Measurements from ENCODE around the gene COPG2. TPM values are rescaled to one million over a fixed set of nuclear protein-coding genes. Genes with fewer than 3 reads are reported as not detected.
"Not testable (repeated sequence)": the region's sequence is repeated elsewhere in the genome, so short reads cannot be mapped to it uniquely, and the experiment has no call there.

The COPG2 gene
- total RNA-seq, 2 experiments from 2014 or later, result 23.8 to 25.1 TPM

DNA sequence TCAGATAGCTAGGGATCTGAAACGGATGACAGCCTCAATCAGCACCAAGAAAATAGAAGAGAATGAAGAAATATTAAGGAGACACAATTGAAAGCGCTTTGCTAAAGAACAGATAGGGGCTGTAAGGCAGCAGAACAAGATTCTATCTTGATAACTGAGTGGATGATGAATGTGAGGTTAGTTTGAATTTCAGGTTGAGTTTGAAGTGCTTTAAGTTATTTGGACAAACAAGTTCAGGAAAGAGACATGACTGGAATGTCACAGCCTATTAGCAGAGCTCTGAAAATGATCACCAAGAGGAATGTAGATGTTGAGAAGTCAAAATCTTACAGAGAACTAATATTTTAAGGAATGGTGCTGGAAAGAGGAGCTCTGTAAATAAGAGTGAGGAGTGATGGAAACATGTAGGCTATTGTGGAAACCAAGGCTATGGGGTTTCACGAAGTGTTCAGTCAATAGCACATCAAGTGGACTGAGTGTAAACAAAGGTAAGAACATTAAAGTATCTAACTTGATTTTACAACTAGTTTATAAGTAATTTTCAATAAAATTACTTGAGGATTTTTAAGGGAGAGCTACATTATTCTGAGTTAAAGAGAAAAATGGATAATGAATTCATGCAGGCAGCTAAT, 115.0 kb downstream of the COPG2 start:
- Mint-ChIP-seq H3K9me3 (no peaks in the 10 kb centered on the region), H3K4me1 (ENCODE audit: low read depth) (no peaks in the 10 kb centered on the region), H3K27me3 (no peaks in the 10 kb centered on the region), H3K4me3 (no peak overlapping the region), H3K27ac (no peak overlapping the region), H3K36me3 (ENCODE audit: low read depth) (peaks cover 2% of the 10 kb centered on the region)
- no peak for ATAC-seq
- TF ChIP-seq, protein P1, sequence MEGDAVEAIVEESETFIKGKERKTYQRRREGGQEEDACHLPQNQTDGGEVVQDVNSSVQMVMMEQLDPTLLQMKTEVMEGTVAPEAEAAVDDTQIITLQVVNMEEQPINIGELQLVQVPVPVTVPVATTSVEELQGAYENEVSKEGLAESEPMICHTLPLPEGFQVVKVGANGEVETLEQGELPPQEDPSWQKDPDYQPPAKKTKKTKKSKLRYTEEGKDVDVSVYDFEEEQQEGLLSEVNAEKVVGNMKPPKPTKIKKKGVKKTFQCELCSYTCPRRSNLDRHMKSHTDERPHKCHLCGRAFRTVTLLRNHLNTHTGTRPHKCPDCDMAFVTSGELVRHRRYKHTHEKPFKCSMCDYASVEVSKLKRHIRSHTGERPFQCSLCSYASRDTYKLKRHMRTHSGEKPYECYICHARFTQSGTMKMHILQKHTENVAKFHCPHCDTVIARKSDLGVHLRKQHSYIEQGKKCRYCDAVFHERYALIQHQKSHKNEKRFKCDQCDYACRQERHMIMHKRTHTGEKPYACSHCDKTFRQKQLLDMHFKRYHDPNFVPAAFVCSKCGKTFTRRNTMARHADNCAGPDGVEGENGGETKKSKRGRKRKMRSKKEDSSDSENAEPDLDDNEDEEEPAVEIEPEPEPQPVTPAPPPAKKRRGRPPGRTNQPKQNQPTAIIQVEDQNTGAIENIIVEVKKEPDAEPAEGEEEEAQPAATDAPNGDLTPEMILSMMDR (IDR thresholded peaks at IDR 0.05), result no peak
- intact Hi-C loops (cut with micrococcal nuclease), result no loop called here
- POLR2A ChIA-PET, result no interaction called here
- CTCF ChIA-PET, result no interaction called here
- no peak for DNase-seq

DNA sequence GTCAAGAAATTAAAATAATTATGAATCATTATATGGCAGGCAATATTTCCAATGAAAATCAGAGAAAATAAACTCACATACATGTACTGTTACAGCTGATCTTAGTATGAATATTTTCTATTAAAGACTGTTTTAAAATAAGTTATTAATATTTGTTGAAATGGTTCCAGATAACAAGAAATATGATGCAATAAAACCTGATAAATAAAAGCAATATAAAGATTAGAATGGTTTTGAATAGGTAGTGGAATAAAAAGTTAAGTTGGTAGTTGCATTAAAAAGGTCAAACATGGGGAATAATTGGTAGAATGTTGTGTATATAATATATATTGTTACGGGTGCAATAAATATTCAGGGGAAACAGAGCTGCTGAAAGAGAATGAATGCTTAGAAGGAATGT, 124.2 kb downstream of the COPG2 start:
- CTCF ChIA-PET, result no interaction called here
- TF ChIP-seq, protein P1 (IDR thresholded peaks at IDR 0.05), result no peak
- no peak for ATAC-seq
- POLR2A ChIA-PET, result no interaction called here
- intact Hi-C loops (cut with micrococcal nuclease), result no loop called here
- Mint-ChIP-seq H3K27me3 (no peaks in the 10 kb centered on the region), H3K4me3 (no peak overlapping the region), H3K9me3 (no peaks in the 10 kb centered on the region), H3K27ac (no peak overlapping the region), H3K36me3 (ENCODE audit: low read depth) (peaks cover 1% of the 10 kb centered on the region), H3K4me1 (ENCODE audit: low read depth) (peaks cover 2% of the 10 kb centered on the region)
- DNase-seq, result no peak

DNA sequence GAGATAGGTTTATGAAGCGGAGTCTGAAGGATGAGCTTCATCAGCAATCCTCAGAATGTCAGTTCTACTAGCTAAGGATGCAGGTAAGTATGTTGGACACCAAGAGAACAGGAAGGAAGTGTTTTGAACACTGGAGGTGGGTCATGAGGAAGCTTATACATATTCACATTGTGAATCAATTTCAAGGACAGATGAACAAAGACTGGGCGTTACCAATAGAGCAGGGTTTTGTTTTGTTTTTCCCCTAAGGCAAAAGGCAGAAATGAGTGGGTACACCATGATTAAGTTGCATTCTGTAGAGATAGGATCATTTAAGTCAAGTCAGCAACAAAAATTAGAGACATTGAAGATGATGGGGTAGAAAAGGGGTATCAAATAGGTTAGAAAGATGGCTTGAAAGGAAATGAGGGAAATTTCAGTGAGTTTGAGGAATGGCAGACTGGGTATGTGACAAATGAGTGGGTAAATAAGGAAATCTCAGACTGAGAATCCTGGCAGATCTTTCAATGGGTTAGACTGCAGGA, 125.0 kb downstream of the COPG2 start:
- POLR2A ChIA-PET, result no interaction called here
- DNase-seq, result no peak
- TF ChIP-seq, protein P1 (IDR thresholded peaks at IDR 0.05), result no peak
- CTCF ChIA-PET, result no interaction called here
- Mint-ChIP-seq H3K27ac (no peak overlapping the region), H3K9me3 (no peaks in the 10 kb centered on the region), H3K4me3 (no peak overlapping the region), H3K36me3 (ENCODE audit: low read depth) (peaks cover 1% of the 10 kb centered on the region), H3K4me1 (ENCODE audit: low read depth) (peaks cover 2% of the 10 kb centered on the region), H3K27me3 (no peaks in the 10 kb centered on the region)
- intact Hi-C loops (cut with micrococcal nuclease), result no loop called here
- no peak for ATAC-seq

DNA sequence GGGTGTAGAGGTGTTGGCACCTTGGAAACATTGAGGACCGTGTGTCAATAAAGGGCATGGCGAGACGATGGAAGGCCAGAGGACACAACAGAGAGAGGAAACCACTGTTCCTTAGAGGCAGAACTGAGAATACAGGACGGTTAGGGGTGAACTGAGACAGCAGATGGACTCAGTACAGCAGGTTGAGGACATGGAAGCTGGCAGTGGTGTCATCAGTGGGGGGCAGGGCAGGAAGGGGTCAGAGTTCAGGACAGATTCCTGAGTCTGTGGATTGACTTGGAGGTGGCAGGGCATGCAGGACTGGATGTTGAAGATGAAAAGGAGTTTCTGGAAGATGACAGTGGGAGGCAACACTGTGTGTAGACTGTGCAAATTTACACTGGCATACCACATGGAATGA, 126.3 kb downstream of the COPG2 start:
- H3K27ac Mint-ChIP-seq; CTCF ChIA-PET; DNase-seq; H3K4me1 Mint-ChIP-seq (ENCODE audit: low read depth); H3K27me3 Mint-ChIP-seq; intact Hi-C loops (cut with micrococcal nuclease); POLR2A ChIA-PET; H3K9me3 Mint-ChIP-seq; H3K4me3 Mint-ChIP-seq; ATAC-seq; H3K36me3 Mint-ChIP-seq (ENCODE audit: low read depth): not testable (repeated sequence)

DNA sequence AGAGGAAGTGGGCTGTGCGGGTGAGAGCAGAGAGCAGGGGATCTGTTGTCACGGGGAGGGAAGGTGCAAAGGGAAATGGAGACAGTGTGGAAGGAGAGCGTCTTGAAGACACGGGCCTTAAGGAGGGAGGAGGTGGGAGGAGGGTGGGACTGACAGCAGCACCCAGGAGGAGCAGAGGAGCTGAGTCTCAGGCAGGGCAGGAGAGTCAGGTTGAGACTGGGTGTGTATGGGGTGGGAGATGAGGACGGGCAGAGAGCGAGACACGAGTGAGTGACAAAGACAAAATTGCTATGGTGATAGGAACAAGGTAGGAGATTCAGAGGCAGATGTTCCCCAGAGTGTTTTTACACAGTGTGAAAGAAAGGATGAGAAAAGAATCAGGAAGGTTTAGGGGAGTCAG, 127.3 kb downstream of the COPG2 start:
- POLR2A ChIA-PET, result not testable (repeated sequence)

DNA sequence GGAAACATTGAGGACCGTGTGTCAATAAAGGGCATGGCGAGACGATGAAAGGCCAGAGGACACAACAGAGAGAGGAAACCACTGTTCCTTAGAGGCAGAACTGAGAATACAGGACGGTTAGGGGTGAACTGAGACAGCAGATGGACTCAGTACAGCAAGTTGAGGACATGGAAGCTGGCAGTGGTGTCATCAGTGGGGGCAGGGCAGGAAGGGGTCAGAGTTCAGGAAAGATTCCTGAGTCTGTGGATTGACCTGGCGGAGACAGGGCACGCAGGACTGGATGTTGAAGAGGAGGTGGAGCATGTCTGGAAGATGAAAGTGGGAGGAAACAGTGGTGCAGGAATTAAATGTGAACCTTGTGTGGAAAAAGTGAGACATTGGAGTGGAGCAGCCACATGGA, 130.7 kb downstream of the COPG2 start:
- H3K27ac Mint-ChIP-seq; H3K36me3 Mint-ChIP-seq (ENCODE audit: low read depth); H3K4me1 Mint-ChIP-seq (ENCODE audit: low read depth); CTCF ChIA-PET; ATAC-seq; intact Hi-C loops (cut with micrococcal nuclease); DNase-seq; H3K27me3 Mint-ChIP-seq; H3K9me3 Mint-ChIP-seq; POLR2A ChIA-PET; H3K4me3 Mint-ChIP-seq: not testable (repeated sequence)

More for the DNA sequence above, 127.3 kb downstream of the COPG2 start:
- H3K27me3 Mint-ChIP-seq; CTCF ChIA-PET; H3K9me3 Mint-ChIP-seq; intact Hi-C loops (cut with micrococcal nuclease); H3K27ac Mint-ChIP-seq; H3K4me3 Mint-ChIP-seq; ATAC-seq; H3K4me1 Mint-ChIP-seq (ENCODE audit: low read depth); H3K36me3 Mint-ChIP-seq (ENCODE audit: low read depth); DNase-seq: not testable (repeated sequence)

Measured in activated CD8-positive, alpha-beta T cell treated with anti-CD3 and anti-CD28 coated beads for 36 hours (primary cell).